Ovary (tissue), 9 donors: Measurements from ENCODE around the gene SLC2A13. TPM values are rescaled to one million over a fixed set of nuclear protein-coding genes. Genes with fewer than 3 reads are reported as not detected.
A peak's percentile ranks its signal among the peaks of the same experiment; 100 is the strongest.

Experiments
- DNase-seq, 5 donors: peaks; one replicate each; pipeline ENCODE4 v3.0.0-alpha.2; 2019 to 2020
- H3K27ac ChIP-seq, 2 donors: fragments of 200-600 bp; one replicate each; pipeline versions ENCODE4 v1.5.1 to v1.8.0; 2019 to 2022
- H3K27me3 ChIP-seq: fragments of 200-600 bp; one replicate; pipeline ENCODE4 v1.8.0; 2022
- H3K36me3 ChIP-seq: fragments of 200-600 bp; sonication (generic); one replicate; pipeline ENCODE4 v1.5.1; 2019
- H3K4me1 ChIP-seq: one replicate; pipeline ENCODE4 v1.8.1; 2013; ENCODE audit warnings: mild to moderate bottlenecking, moderate library complexity; ENCODE audit not compliant: insufficient read depth
- H3K4me3 ChIP-seq: fragments of 200-600 bp; sonication (generic); one replicate; pipeline ENCODE4 v1.5.1; 2017
- H3K9me3 ChIP-seq, 2 donors: fragments of 200-600 bp in 1 of 2; sonication (generic) in 1 of 2; one replicate each; pipeline versions ENCODE4 v1.5.1 to v1.8.1; 2013 to 2019; ENCODE audit warnings: mild to moderate bottlenecking in 1 of 2, moderate library complexity in 1 of 2
- CTCF ChIP-seq, 3 donors: fragments of 450-650 bp in 2 of 3; fragments of 200-600 bp in 1 of 3; IDR thresholded peaks; one replicate each; pipeline versions ENCODE4 v1.5.1 to v1.8.0; 2016 to 2022; ENCODE audit warnings: antibody characterized with exemption in 3 of 3, mild to moderate bottlenecking in 1 of 3
- EP300 ChIP-seq: sonication (generic); formaldehyde crosslinking; IDR thresholded peaks from one replicate; pipeline ENCODE4 v1.6.1; 2017; ENCODE audit warnings: antibody characterized with exemption
- POLR2A ChIP-seq: fragments of 450-650 bp; IDR thresholded peaks from one replicate; pipeline ENCODE4 v1.6.1; 2017; ENCODE audit warnings: antibody characterized with exemption, mild to moderate bottlenecking, moderate library complexity
- WGBS, 3 donors: extraction: QIAGEN DNeasy Blood & Tissue Kit in 1 of 3; methylation state at CpG; one replicate each; pipeline versions ENCODE4 v1.1.5 to v1.1.7; 2013 to 2017; 5-methylcytosine and 5-hydroxymethylcytosine counted together
- intact Hi-C, 4 donors: fragments of 100-400 bp; cut with DNase I; formaldehyde crosslinking; loops; one replicate each; pipeline versions ENCODE4 v1.11.0 to v1.15.1; 2022 to 2023
- polyA plus RNA-seq, 2 donors: library from polyadenylated mRNA; stranded (reverse); fragments of 200-250 nt in 1 of 2; fragments of 350-450 nt in 1 of 2; fragmentation: Illumina TruSeq in 1 of 2; extraction: RNeasy Lipid Tissue Mini Kit (QIAGEN cat#74804) in 1 of 2; gene quantifications; one replicate each; pipeline ENCODE4 v1.2.3, GENCODE V29; 2013 to 2014
- total RNA-seq, 7 donors: library from RNA; depleted of rRNA in 2 of 7; stranded (reverse); fragments of >200 nt in 2 of 7; fragmentation: NEBNext Ultra II Directional in 3 of 7; extraction: Animal tissue kit (Norgen Biotek cat#: 25700) in 3 of 7; gene quantifications; one replicate each; pipeline versions ENCODE4 v1.1.0 to v1.2.4, GENCODE V29; 2016 to 2023
- donor health status: DM: no; HTN: no; CAD: no; lungs with moderate emphysema.
- donor health status: DM: no; HTN: no; CAD: no.
- donor health status: Bipolar disorder and iron deficiency.
- donor health status: DM: yes; HTN: yes; CAD: no.
- donor health status: DM: no; HTN: no; CAD: no.
- donor health status: DM: yes; HTN: yes; CAD: no.

The SLC2A13 gene
- total and polyA plus RNA-seq, 9 donors: 2.3 to 24.3 (median 7.9) TPM

- Histone ChIP-seq H3K27ac (peak overlapping the region; percentile 81 to 84), H3K36me3 (no peaks in the 10 kb centered on the region), H3K4me1 (peaks cover 9% of the 10 kb centered on the region), H3K9me3 (no peaks in the 10 kb centered on the region), H3K27me3 (no peaks in the 10 kb centered on the region), H3K4me3 (peak overlapping the region; percentile 77)
- intact Hi-C loops: loop anchor here (5.0 to 10.0 kb wide), 5 partner anchors 92 to 342 kb away; partner anchors contain the start of gene LRRK2 (in 1 of the 4)
- WGBS, 3 donors: 10 to 11% (median 11%) methylated on average over 20 of the region's 20 CpGs
- TF ChIP-seq POLR2A (no peak), EP300 (no peak), CTCF (IDR thresholded peaks at IDR 0.05) (no peak)
- DNase-seq: no peak
These were observed 1.2 kb downstream of the SLC2A13 start for GRCh38 chr12:40104461-40105264.

GRCh38 chr12:40103043-40103442, 2.8 kb downstream of the SLC2A13 start:
- no peak overlapping the region for H3K4me3 ChIP-seq

GRCh38 chr12:40101747-40102146, 4.1 kb downstream of the SLC2A13 start:
- WGBS, 3 donors: 94 to 98% (median 97%) methylated on average over 1 of the region's 1 CpG
- Histone ChIP-seq H3K9me3 (no peaks in the 10 kb centered on the region), H3K27me3 (no peaks in the 10 kb centered on the region), H3K36me3 (no peaks in the 10 kb centered on the region), H3K4me3 (no peak overlapping the region), H3K4me1 (peaks cover 5% of the 10 kb centered on the region), H3K27ac (no peak overlapping the region)
- intact Hi-C loops: loop anchor here in 1 of 4 donors (10.0 kb wide), 1 partner anchor 337 kb away; no protein-coding TSS in a partner anchor
- TF ChIP-seq POLR2A (no peak), EP300 (no peak)
- DNase-seq: no peak

More at GRCh38 chr12:40103043-40103442, 2.8 kb downstream of the SLC2A13 start:
- no peaks in the 10 kb centered on the region for H3K9me3 ChIP-seq
- no peak for TF ChIP-seq EP300
- no peak for TF ChIP-seq CTCF (IDR thresholded peaks at IDR 0.05)
- no peak for TF ChIP-seq POLR2A
- DNase-seq: no peak
- peaks cover 9% of the 10 kb centered on the region for H3K4me1 ChIP-seq
- no peaks in the 10 kb centered on the region for H3K27me3 ChIP-seq
- H3K36me3 ChIP-seq: no peaks in the 10 kb centered on the region
- intact Hi-C loops: loop anchor here in 1 of 4 donors (10.0 kb wide), 1 partner anchor 338 kb away; no protein-coding TSS in a partner anchor
- H3K27ac ChIP-seq: no peak overlapping the region
- WGBS, 3 donors: 90 to 94% (median 91%) methylated on average over 3 of the region's 3 CpGs

- H3K27me3 ChIP-seq: no peaks in the 10 kb centered on the region
- H3K4me1 ChIP-seq: peaks cover 1% of the 10 kb centered on the region
- DNase-seq: no peak
- intact Hi-C loops: no loop called here
- 59 to 90% (median 75%) methylated on average over 3 of the region's 3 CpGs for WGBS, 3 donors
- H3K27ac ChIP-seq: no peak overlapping the region
- no peaks in the 10 kb centered on the region for H3K9me3 ChIP-seq
- no peak overlapping the region for H3K4me3 ChIP-seq
- no peak for TF ChIP-seq POLR2A
- no peak for TF ChIP-seq EP300
- TF ChIP-seq CTCF (IDR thresholded peaks at IDR 0.05): no peak
- H3K36me3 ChIP-seq: no peaks in the 10 kb centered on the region
These were observed 6.4 kb downstream of the SLC2A13 start for GRCh38 chr12:40099423-40099853.
